ENCODE measurements around the gene SUDS3. TPM values are rescaled to one million over a fixed set of nuclear protein-coding genes. Genes with fewer than 3 reads are reported as not detected.

The SUDS3 gene
- total RNA-seq, 1 experiment from 2014 or later: 42.8 TPM

- no peaks in the 10 kb centered on the region; the same call in 1 of the 2 replicates for H3K27me3 ChIP-seq (replicated peaks; ENCODE audit: control insufficient read depth, insufficient read depth, low read length)
- ChIA-PET POLR2A (no interaction called here), CTCF (interaction anchor here (1.1 kb wide), 1 partner anchor 32 kb away, joined by 5 read pairs; no protein-coding TSS in a partner anchor)
- H3K9me3 ChIP-seq: no peaks in the 10 kb centered on the region
- no peaks in the 10 kb centered on the region for H3K9me3 Mint-ChIP-seq (ENCODE audit: unreplicated experiment)
- intact Hi-C loops (cut with micrococcal nuclease; ENCODE audit: unreplicated experiment): no loop called here
- no peak for TF ChIP-seq CTCF (IDR thresholded peaks at IDR 0.05; ENCODE audit: insufficient read depth in 1 of 2, low read depth in 1 of 2, low read length in 1 of 2, severe bottlenecking in 1 of 2, unreplicated experiment in 1 of 2)
- no peaks in the 10 kb centered on the region for H3K36me3 ChIP-seq (ENCODE audit: control insufficient read depth, insufficient read depth, low read length)
- no peak overlapping the region for H3K4me3 Mint-ChIP-seq (ENCODE audit: unreplicated experiment)
- H3K4me1 ChIP-seq: 0 out of 2 replicates have a peak, but pooled peaks cover 3% of the 10 kb centered on the region
- DNase-seq: no peak
- peaks cover 6% of the 10 kb centered on the region for H3K27me3 Mint-ChIP-seq (ENCODE audit: insufficient read depth, unreplicated experiment)
- no peak overlapping the region for H3K27ac Mint-ChIP-seq (ENCODE audit: unreplicated experiment)
- peaks cover 6% of the 10 kb centered on the region for H3K4me1 Mint-ChIP-seq (ENCODE audit: low read depth, unreplicated experiment)
- no peaks in the 10 kb centered on the region for H3K36me3 Mint-ChIP-seq (ENCODE audit: insufficient read depth, unreplicated experiment)
- no peak overlapping the region for H3K4me3 ChIP-seq (ENCODE audit: low read depth, low read length)
- BruUV-seq (replicated peaks): no TSS peak
Measured at GRCh38 chr12:118436986-118437385, 60.6 kb downstream of the SUDS3 start.

- no peak overlapping the region for H3K27ac Mint-ChIP-seq (ENCODE audit: unreplicated experiment)
- no TSS peak for BruUV-seq (replicated peaks)
- peaks cover 11% of the 10 kb centered on the region for H3K27me3 Mint-ChIP-seq (ENCODE audit: insufficient read depth, unreplicated experiment)
- Histone ChIP-seq H3K9me3 (no peaks in the 10 kb centered on the region), H3K4me1 (no peaks in the 10 kb centered on the region), H3K27me3 (replicated peaks; ENCODE audit: control insufficient read depth, insufficient read depth, low read length) (no peaks in the 10 kb centered on the region; the same call in 1 of the 2 replicates), H3K36me3 (ENCODE audit: control insufficient read depth, insufficient read depth, low read length) (no peaks in the 10 kb centered on the region), H3K4me3 (ENCODE audit: low read depth, low read length) (no peak overlapping the region)
- intact Hi-C loops (cut with micrococcal nuclease; ENCODE audit: unreplicated experiment): no loop called here
- CTCF ChIA-PET: no interaction called here
- no peaks in the 10 kb centered on the region for H3K4me1 Mint-ChIP-seq (ENCODE audit: low read depth, unreplicated experiment)
- H3K9me3 Mint-ChIP-seq (ENCODE audit: unreplicated experiment): no peaks in the 10 kb centered on the region
- H3K4me3 Mint-ChIP-seq (ENCODE audit: unreplicated experiment): no peak overlapping the region
- no peak for DNase-seq
- TF ChIP-seq CTCF (IDR thresholded peaks at IDR 0.05; ENCODE audit: insufficient read depth in 1 of 2, low read depth in 1 of 2, low read length in 1 of 2, severe bottlenecking in 1 of 2, unreplicated experiment in 1 of 2): no peak
- no peaks in the 10 kb centered on the region for H3K36me3 Mint-ChIP-seq (ENCODE audit: insufficient read depth, unreplicated experiment)
- POLR2A ChIA-PET: no interaction called here
Measured at GRCh38 chr12:118439068-118439467, 62.7 kb downstream of the SUDS3 start.

GRCh38 chr12:118446247-118446646 lies 69.9 kb downstream of the SUDS3 start:
- H3K9me3 ChIP-seq: no peaks in the 10 kb centered on the region
- no peaks in the 10 kb centered on the region for H3K36me3 Mint-ChIP-seq (ENCODE audit: insufficient read depth, unreplicated experiment)
- H3K27me3 Mint-ChIP-seq (ENCODE audit: insufficient read depth, unreplicated experiment): peaks cover 16% of the 10 kb centered on the region
- no peak overlapping the region for H3K4me3 Mint-ChIP-seq (ENCODE audit: unreplicated experiment)
- BruUV-seq (replicated peaks): no TSS peak
- H3K27me3 ChIP-seq (replicated peaks; ENCODE audit: control insufficient read depth, insufficient read depth, low read length): no peaks in the 10 kb centered on the region
- no peaks in the 10 kb centered on the region for H3K9me3 Mint-ChIP-seq (ENCODE audit: unreplicated experiment)
- no peak overlapping the region for H3K4me3 ChIP-seq (ENCODE audit: low read depth, low read length)
- no peak overlapping the region for H3K27ac Mint-ChIP-seq (ENCODE audit: unreplicated experiment)
- no peaks in the 10 kb centered on the region for H3K36me3 ChIP-seq (ENCODE audit: control insufficient read depth, insufficient read depth, low read length)
- H3K4me1 Mint-ChIP-seq (ENCODE audit: low read depth, unreplicated experiment): no peaks in the 10 kb centered on the region
- intact Hi-C loops (cut with micrococcal nuclease; ENCODE audit: unreplicated experiment): no loop called here
- peak in 1 of 2 experiments; percentile 12 for TF ChIP-seq CTCF (IDR thresholded peaks at IDR 0.05; ENCODE audit: insufficient read depth in 1 of 2, low read depth in 1 of 2, low read length in 1 of 2, severe bottlenecking in 1 of 2, unreplicated experiment in 1 of 2)
- CTCF ChIA-PET: no interaction called here
- POLR2A ChIA-PET: no interaction called here
- H3K4me1 ChIP-seq: no peaks in the 10 kb centered on the region
- DNase-seq: no peak
